NCI-H1092 treated with DMSO at 0.1 percent for 48 hours (cell line): ENCODE measurements around the gene EPOP.

ENCODE experiments used
- DNase-seq: peaks from one replicate; lab custom pipeline; 2025; lab: John Stamatoyannopoulos, UW

The EPOP gene

GRCh38 chr17:38705803-38706504, 31.2 kb upstream of the EPOP start:
- no peak for DNase-seq

GRCh38 chr17:38705523-38705802, 30.7 kb upstream of the EPOP start:
- no peak for DNase-seq

GRCh38 chr17:38704606-38705522, 30.1 kb upstream of the EPOP start, which contains the start of gene MLLT6:
Gene MLLT6 (plus strand): TSS chr17:38705273. CDS start chr17:38705633, 360 bp downstream.
- peak; percentile 75 for DNase-seq

GRCh38 chr17:38703742-38704605, 29.2 kb upstream of the EPOP start:
- peak; percentile 83 for DNase-seq

GRCh38 chr17:38702916-38703741, 28.4 kb upstream of the EPOP start:
- DNase-seq = no peak

GRCh38 chr17:38702166-38702915, 27.6 kb upstream of the EPOP start:
- peak; percentile 72 for DNase-seq

- peak; percentile 38 for DNase-seq
These were observed 26.9 kb upstream of the EPOP start for GRCh38 chr17:38701504-38702165.

- DNase-seq = no peak
These were observed 24.0 kb upstream of the EPOP start for GRCh38 chr17:38698760-38699159.

DNA sequence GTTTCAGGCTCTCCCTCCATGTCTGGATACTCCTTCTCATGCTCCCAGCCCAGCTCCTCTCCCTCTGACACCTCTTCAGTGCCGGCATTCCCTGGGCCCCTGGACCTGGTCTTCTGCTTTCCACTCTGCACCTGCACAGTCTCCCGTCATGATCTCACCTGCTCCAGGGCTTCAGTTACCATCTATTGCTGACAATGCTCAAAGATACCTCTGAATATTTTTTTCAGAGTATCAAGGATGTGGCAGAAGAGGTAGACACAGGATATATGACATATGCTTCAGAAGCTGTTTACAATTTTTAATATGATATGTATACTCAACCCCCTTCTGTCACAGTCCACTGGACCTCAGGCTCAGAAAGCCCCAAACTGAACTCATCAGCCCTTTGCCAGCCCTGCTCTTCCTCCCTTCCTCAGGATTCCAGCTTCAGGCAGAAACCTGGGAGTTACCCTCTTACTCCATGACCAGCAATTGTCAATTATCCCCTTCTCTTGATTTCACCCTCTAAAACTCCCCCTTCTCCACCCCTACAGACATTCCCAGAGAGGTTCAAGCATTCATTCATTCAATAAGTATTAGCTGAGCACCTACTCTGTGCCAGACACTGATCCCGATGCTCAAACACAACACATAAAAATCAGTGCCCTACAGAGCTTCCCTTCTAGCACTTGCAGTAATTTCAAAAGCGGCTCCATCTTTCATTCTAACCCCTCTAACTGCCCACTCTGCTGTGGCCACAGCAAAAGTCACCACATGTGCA, 22.5 kb upstream of the EPOP start:
- DNase-seq = no peak

DNA sequence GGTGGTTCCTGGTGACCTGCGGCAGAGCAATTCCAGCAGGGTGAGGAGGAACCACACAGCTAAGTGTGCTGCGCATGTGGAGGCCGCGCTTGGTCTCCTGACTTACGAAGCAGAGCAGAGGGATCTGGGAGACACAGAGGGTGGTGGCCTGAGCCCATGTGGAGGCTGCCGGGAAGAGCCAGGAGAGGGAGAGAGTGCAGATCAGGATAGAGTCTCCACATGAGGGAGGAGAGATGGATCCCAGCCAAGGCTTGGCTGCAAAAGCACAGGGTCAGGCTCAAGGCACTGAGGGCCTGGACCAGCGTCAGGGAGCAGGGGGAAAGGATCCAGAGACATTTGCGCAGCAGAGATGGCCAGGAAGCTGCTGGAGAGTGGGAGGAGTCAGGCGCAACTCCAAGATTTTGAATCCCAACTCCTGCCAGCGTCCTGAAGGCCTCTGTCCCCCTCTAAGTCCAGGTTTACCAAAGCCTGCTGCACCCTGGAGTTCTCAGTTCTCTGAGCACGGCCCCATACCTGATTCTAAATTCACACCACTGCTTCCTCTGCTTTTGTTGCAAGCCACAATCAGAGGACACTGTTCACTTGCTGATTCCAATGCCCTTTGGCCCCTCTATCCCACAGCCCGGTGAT, 19.1 kb upstream of the EPOP start:
- DNase-seq = peak; percentile 68

DNA sequence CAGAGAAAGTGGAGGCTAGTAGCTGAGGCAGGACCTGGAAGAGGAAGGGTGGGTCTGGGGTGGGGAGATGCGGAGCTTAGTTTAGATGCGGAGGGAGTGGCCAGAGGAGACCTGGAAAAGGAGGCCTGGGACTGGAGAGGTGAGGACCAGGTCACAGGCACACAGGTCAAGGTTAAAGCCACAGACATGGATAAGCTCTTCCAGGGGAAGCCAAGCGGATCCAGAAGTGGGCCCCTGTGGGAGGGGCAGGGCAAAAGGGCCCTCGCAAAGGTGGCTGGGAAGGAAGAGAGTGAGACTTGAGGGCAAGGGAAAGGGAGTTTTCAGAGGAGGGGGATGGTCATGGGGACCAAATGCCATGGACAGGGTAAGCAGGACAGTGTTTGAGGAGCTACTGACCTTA, 16.4 kb upstream of the EPOP start:
- DNase-seq = no peak

DNA sequence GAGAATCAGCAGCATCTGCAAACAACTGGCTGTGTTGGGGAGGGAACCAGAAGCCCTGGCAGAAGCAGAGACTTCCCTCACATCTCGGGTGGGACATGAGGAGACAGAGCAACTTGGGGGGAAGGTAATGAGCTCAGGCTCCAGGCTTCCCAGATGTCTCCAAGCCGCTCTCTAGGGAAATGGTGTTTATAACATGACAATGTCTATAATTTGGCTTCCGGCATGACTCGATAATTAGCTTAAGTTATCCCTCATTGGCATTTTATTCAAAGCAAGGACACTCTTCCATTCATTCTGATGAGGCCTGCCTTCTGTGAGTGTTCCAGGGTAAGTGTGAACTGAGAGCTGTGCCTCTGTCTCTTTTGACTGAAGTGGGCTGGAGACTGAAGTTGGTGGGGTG, 15.6 kb upstream of the EPOP start:
- DNase-seq = no peak

DNA sequence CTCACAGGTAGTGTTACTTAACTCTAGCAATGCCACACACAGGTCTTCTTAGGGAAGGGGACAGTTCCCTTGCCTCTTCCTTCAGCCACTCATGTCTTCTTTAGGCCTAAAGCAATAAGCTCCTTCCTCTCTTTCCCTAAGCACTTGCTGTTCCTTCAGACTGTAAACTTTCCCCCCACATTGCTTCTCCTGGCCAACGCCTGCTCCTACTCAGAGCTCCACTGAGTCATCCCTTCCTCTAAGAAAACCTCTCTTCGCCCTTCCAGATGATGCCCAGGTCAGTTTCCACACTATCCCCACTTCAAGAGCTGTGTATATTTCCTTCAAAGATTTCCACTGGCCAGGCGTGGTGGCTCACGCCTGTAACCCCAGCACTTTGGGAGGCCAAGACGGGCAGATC, 12.5 kb upstream of the EPOP start:
- no peak for DNase-seq

DNA sequence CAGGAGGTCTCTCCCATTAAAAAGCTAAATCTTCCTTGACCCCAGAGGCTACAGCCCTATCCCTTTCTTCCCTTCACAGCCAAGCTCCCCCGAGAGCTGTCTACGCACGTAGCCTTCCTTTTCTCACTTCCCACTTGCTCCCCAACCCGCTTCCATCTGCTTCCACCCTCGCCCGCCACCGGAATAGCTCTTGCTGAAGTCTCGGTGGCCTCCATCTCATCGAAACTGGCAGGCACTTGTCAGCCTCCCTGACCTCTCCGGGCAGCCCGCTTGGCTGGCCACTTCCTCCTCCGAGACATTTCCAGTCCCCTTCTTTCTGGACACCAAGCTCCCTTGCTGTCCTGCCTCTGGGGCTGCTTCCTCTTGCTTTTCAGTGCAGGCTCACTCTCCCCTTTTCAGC, 10.7 kb upstream of the EPOP start:
- no peak for DNase-seq

DNA sequence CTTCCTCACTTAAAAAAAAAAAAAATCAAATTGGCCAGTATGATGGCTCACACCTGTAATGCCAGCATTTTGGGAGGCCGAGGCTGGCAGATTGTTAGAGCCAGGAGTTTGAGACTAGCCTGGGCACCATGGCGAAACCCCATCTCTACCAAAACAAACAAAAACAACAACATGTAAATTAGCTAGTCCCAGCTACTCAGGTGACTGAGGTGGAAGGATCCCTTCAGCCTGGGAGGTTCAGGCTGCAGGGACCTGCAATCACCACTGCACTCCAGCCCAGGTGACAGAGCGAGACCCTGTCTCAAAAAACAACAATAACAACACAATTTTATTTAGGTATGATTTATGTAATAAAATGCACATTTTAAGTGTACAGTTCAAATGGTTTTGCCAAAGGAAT, 6.3 kb upstream of the EPOP start:
- DNase-seq = no peak

- DNase-seq = no peak
These were observed 3.1 kb upstream of the EPOP start for GRCh38 chr17:38677819-38678218.

DNA sequence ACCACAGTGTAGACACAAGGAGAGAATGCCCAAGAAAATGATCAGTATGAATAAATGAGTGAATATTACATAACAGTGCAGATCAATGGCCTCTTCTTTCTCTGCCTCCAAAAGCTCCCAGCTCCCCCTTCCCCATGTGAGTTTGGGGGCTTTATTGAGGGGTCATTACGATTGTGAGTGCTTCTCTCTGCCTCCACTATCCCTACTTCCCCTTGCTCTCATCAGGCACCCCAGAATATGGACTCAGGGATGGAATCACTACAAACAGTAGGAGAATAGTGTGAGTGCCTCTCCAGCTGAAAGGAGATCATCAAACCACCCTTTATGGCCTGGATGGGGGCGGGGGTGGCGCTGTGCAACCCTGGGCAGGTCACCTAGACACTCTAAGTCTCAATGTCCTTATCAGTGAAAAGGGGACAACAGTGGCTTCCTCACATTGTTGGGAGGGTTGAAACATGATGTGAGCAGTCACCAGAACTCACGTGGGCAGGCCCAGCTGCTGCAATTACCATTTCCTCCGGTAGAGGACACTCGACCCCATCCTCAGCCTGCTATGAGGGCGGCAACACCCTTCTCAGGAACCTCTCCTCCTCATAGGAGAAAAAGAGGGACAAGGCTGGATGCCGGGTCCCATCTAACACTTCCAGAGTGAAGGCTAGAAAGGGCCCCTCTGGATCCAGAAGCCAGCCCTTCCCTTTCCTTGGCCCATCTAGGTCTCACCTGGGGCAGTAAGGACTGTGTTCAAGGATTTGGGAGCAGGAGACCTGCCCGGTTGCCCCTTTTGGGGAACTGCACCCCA, 2.1 kb upstream of the EPOP start:
- DNase-seq = peak; percentile 74
